ENCODE results near the gene BCAS1.

The BCAS1 gene

DNA sequence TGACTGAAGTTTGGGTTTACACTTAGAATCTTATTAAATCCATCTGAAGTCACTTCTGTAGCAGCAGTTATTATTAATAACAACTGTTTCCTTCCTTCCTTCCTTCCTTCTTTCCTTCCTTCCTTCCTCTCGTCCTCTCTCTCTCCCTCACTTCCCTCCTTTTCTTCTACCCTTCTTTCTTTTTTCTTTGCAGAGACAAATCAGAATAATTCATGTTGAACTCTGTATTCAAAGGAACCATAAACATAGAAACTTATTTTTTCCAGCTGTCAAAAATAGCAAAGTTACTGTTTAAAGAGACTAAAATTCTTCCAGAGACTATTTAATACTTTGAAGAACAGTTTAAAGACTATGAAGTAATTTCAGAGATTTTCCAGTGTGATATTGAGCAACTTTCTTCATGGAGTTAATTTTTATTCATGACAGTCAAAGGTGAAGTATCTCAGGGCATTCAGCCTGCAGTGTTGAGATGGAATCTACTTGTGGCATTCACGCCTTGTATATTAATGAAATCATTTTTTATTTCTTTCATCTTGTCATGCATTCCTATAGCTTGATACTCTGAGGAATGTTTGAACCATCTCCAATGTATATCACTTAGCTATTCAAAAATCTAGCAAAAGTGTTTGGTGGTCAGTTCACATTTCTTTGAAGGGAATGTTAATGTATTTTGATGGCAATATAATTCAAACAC lies 109.7 kb downstream of the BCAS1 start:
- no peak for DNase-seq (ENCODE audit: low spot score)

- DNase-seq (ENCODE audit: low spot score) = peak; percentile 14
Measured at GRCh38 chr20:53959911-53960578, 110.3 kb downstream of the BCAS1 start.

- DNase-seq (ENCODE audit: low spot score) = no peak
Measured at GRCh38 chr20:53958260-53958659, 112.1 kb downstream of the BCAS1 start.

- no peak for DNase-seq (ENCODE audit: low spot score)
Measured at GRCh38 chr20:53957451-53958172, 112.8 kb downstream of the BCAS1 start.

GRCh38 chr20:53956013-53956715 lies 114.2 kb downstream of the BCAS1 start:
- no peak for DNase-seq (ENCODE audit: low spot score)

- DNase-seq (ENCODE audit: low spot score) = no peak
Measured at GRCh38 chr20:53954723-53955658, 115.4 kb downstream of the BCAS1 start.

DNA sequence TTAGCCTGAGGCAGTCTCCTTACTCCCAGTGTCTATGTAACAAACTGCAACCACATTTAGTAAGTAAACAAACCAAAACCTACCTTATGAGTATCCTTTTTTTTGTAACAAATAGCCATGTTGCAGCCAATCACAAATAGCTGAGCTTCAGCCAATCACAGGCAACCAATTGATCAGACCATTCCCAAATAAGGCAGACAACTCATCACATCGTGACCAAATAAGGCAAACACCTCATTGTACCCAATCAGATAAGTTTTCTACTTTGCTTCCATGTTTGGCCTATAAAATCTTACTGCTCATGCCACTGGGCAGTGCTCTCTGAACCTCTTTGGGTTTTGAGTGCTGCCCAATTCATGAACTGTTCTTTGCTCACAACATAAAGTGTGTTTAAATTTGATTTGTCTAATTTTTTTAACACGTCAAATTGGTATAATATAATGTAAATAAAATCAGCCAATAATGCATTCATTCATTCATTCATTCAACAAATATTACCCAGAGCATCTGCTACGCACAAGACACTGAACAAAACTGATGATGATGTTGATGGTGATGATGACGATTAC lies 117.8 kb downstream of the BCAS1 start:
- DNase-seq (ENCODE audit: low spot score) = no peak

DNA sequence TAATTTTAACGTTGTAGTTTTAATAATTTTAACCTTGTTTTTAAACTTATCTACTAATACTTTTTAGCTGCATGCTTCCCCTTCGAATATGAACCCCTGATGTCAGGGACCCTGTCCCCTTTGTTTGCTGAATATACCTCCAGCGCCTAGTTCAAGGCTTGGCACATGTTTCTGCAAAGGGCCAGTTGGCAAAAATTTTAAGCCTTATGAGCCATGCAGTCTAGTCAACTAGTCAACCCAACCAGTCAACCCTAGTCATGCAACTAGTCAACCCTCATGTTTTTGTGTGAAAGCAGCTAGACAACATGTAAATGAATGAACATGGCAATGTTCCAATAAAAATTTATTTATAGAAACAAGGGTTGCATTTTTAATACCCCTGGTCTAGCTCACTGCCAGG lies 119.8 kb downstream of the BCAS1 start:
- no peak for DNase-seq (ENCODE audit: low spot score)

DNA sequence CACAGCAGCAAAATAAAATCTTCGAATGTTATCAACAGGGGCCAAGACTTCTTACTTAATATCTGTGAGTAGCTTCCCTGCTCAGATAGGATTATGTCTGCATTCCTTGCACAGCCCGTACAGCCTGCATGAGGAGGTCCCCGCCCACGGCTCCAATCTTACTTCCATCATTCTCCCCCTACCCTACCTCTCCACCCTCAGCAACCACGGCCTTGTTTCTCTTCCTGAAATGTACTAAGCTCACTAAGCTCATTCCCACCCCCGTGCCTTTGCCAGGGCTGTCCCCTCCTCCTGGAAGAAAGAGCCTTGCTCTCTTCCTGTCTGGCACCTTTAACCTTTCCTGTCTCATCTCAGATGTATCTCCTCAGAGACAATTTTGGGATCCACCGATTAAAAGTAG lies 120.4 kb downstream of the BCAS1 start:
- no peak for DNase-seq (ENCODE audit: low spot score)

DNA sequence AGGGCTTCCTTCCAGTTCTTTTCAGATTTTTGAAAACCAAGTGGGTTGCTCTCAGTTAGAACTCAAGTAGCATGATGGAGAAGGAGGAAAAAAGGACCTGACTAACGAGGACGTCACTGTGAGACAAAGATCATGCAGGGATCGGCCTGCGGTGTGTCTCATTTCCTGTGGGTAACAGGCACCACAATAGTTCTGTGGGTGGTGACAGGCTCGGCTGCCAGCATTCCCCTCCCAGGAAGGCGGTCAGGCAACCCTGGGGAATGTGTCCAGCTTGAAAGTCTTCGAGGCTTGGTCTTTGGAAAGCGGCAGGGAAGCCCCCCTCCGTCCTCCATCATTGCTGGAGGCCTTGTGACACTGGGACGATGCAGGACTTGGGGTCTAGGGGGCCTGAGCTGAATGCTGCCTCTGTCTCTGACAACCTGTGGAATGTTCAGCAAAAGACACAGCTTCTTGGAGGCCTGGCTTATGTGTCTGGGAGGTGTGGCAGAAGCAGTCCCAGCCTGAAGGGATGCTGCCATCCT lies 121.0 kb downstream of the BCAS1 start:
- DNase-seq (ENCODE audit: low spot score) = peak; percentile 81

- no peak for DNase-seq (ENCODE audit: low spot score)
Measured at GRCh38 chr20:53948383-53949318, 121.7 kb downstream of the BCAS1 start.

DNA sequence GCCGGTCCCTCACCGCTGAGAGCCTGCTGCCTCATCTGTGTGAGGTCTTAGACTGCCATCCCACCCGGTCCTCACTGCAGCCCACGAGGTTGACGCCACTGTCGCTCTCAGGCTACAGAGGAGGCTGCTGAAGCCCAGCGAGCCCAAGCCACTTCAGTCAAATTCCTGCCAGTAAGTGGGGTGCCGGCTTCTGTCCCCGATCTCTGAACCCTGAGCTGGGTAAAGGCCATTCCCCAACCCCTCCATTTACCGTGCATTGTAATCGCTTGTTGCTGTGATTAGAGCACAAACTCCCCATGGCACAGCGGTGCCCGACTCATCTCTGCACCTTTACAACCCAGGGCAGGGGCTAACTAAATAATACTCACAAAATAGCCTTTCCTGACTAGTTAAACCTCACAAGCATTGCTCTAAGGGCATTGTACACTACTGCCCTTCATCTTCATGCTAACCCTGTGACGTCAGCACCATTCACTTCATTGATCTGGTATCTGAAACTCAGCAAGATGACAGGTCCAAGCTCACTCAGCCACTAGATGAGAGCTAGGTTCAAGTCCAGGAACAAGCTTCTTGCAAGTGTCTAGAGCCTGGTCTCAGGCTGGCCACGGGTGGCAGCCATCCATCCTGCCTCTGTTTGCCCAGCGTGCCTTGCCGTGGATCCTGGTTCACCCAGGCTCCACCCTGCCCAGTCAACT lies 122.7 kb downstream of the BCAS1 start:
- no peak for DNase-seq (ENCODE audit: low spot score)

DNA sequence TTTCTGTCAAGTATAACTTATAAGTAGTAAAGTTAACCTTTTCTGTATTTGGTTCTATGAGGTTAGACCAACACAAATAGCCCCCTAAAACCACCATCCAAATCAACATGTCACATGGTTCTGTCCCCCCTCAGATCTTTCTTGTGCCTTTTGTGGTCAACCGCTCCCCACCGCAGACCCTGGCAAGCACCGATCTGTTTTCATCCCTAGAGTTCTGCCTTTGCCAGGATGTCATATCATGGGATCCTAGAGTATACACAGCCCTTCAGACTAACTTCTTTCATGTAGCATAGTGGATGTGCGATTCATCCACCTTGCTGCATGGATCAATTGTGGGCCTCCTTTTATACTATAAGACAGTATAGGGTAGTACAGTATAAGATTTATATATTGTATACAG lies 124.3 kb downstream of the BCAS1 start:
- DNase-seq (ENCODE audit: low spot score) = no peak

GRCh38 chr20:53945478-53945877 lies 124.9 kb downstream of the BCAS1 start:
- DNase-seq (ENCODE audit: low spot score) = no peak

GRCh38 chr20:53944796-53945195 lies 125.6 kb downstream of the BCAS1 start:
- no peak for DNase-seq (ENCODE audit: low spot score)

DNA sequence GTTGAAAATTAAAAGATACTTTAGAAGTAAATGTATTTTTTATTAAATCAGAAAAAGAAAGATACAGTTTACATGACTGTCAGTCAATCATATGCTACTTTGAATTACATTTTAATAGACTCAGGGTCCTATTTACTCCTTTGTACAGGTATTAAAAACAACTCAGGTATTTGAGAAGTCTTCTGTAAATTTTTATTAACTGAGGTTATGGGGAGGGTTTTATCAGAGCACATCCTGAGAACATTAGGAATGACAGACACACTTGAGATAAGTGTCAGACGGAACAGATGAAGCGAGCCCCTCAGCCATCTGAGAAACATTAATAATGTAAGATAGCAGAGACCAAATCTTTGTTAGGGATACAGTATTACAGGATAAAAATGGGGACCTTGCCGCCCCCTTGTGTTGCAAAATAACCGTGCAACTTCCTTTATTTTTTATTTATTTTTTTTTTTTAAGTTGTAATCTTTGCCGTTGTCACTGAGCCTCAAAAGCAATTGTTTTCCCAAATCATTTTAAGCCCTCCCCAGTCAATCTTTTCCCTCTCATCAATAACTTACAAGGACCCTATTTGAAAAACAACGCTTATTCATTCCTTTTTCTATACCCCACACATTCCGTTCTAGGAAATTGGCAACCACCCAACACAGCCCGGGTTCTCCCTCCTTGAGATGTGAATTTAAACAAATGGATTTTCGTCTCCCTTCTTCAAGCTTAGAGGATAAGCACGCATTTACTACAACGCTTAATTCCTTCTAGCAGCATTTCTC lies 126.7 kb downstream of the BCAS1 start:
- DNase-seq (ENCODE audit: low spot score) = peak; percentile 41

- DNase-seq (ENCODE audit: low spot score) = no peak
Measured at GRCh38 chr20:53942973-53943372, 127.4 kb downstream of the BCAS1 start.

DNA sequence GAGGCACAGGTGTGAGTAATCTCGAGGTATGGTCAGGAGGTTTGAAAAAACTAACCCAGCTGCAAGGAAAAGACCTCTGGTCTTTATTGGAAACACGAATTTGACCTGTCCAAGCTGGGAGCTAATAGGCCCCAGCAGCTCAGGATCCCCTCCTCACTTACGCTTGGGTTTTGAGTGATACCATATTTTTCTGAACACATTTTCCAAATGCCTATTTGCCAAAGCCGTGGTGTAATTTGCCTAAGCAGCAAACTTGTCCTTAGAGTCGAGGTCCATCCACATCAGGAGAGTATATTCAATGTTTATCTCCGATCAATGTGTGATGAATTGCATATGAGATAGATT lies 128.0 kb downstream of the BCAS1 start:
- DNase-seq (ENCODE audit: low spot score) = no peak
